GM19452 (cell line): Measurements from ENCODE around the gene FBXO17.
"Not testable (repeated sequence)": the region's sequence is repeated elsewhere in the genome, so short reads cannot be mapped to it uniquely, and the experiment has no call there.

Experiments used
- ATAC-seq: cut with Tn5 transposase; IDR thresholded peaks from one replicate; pipeline ENCODE4 v1.9.1; 2021; ENCODE audit not compliant: unreplicated experiment

FBXO17 gene

GRCh38 chr19:38945562-38946228, 29.8 kb downstream of the FBXO17 start:
- no peak for ATAC-seq

GRCh38 chr19:38944981-38945506, 30.5 kb downstream of the FBXO17 start:
- no peak for ATAC-seq

GRCh38 chr19:38942471-38943181, 32.9 kb downstream of the FBXO17 start:
- no peak for ATAC-seq

GRCh38 chr19:38941979-38942378, 33.6 kb downstream of the FBXO17 start:
- ATAC-seq, result no peak

GRCh38 chr19:38941466-38941865, 34.1 kb downstream of the FBXO17 start:
- ATAC-seq, result not testable (repeated sequence)

GRCh38 chr19:38939957-38940356, 35.6 kb downstream of the FBXO17 start:
- no peak for ATAC-seq

- ATAC-seq, result no peak
These were observed 42.0 kb downstream of the FBXO17 start for GRCh38 chr19:38933544-38933943.

GRCh38 chr19:38932425-38933179, 42.9 kb downstream of the FBXO17 start:
- ATAC-seq, result no peak

GRCh38 chr19:38931521-38931793, 44.1 kb downstream of the FBXO17 start:
- ATAC-seq, result no peak

- peak; percentile 92 for ATAC-seq
These were observed 44.6 kb downstream of the FBXO17 start, which contains the start of gene MRPS12 for GRCh38 chr19:38930776-38931520. Gene MRPS12, plus strand, starts transcription at chr19:38930944. Its CDS starts 351 bp downstream, at chr19:38931295.

- ATAC-seq, result peak; percentile 68
These were observed 45.4 kb downstream of the FBXO17 start, which contains the start of gene SARS2 for GRCh38 chr19:38929929-38930775. Gene SARS2, minus strand, starts transcription at chr19:38930763. Its CDS starts 27 bp downstream, at chr19:38930736.

- ATAC-seq, result no peak
These were observed 47.0 kb downstream of the FBXO17 start for GRCh38 chr19:38928391-38929001.

GRCh38 chr19:38924388-38924787, 51.2 kb downstream of the FBXO17 start:
- ATAC-seq, result no peak

GRCh38 chr19:38922482-38922881, 53.1 kb downstream of the FBXO17 start:
- no peak for ATAC-seq

GRCh38 chr19:38921420-38922274, 53.9 kb downstream of the FBXO17 start:
- no peak for ATAC-seq

- ATAC-seq, result no peak
These were observed 54.7 kb downstream of the FBXO17 start for GRCh38 chr19:38920602-38921419.

- no peak for ATAC-seq
These were observed 55.5 kb downstream of the FBXO17 start for GRCh38 chr19:38919837-38920601.
